CD14-positive monocyte (primary cell): ENCODE measurements around the gene SH3BGR. TPM values are rescaled to one million over a fixed set of nuclear protein-coding genes. Genes with fewer than 3 reads are reported as not detected.
A peak's percentile ranks its signal among the peaks of the same experiment; 100 is the strongest.

Experiments
- DNase-seq, 3 donors: peaks; one replicate each; pipeline ENCODE4 v3.0.0-alpha.2; 2011 to 2022
- H2AFZ ChIP-seq: 2 replicates; pipeline ENCODE4 v1.6.0; 2012; ENCODE audit warnings: mild to moderate bottlenecking, low read depth, low read length, inconsistent platforms; ENCODE audit not compliant: insufficient read depth, poor library complexity, severe bottlenecking
- H3K27ac ChIP-seq, 2 donors: 1 replicate in 1 of 2; 2 replicates in 1 of 2; pipeline ENCODE4 v1.5.1; 2012 to 2013; ENCODE audit warnings: low read length in 2 of 2, control low read depth in 1 of 2, inconsistent platforms in 1 of 2, low read depth in 1 of 2, mild to moderate bottlenecking in 1 of 2
- H3K27me3 ChIP-seq, 2 donors: one replicate each; pipeline versions ENCODE4 v1.6.0 to v1.6.1; 2011 to 2013; ENCODE audit warnings: low read length in 2 of 2; ENCODE audit not compliant: control insufficient read depth in 2 of 2, insufficient read depth in 2 of 2
- H3K36me3 ChIP-seq, 2 donors: replicated peaks in 1 of 2; 1 replicate in 1 of 2; 2 replicates in 1 of 2; pipeline versions ENCODE4 v1.5.1 to v1.6.1; 2012 to 2013; ENCODE audit warnings: low read length in 2 of 2, control low read depth in 1 of 2, inconsistent platforms in 1 of 2, mild to moderate bottlenecking in 1 of 2; ENCODE audit not compliant: insufficient read depth in 2 of 2, control insufficient read depth in 1 of 2
- H3K4me1 ChIP-seq, 2 donors: 1 replicate in 1 of 2; 2 replicates in 1 of 2; pipeline versions ENCODE4 v1.5.1 to v1.6.1; 2012 to 2013; ENCODE audit warnings: low read length in 2 of 2, control low read depth in 1 of 2, inconsistent platforms in 1 of 2, mild to moderate bottlenecking in 1 of 2, moderate library complexity in 1 of 2; ENCODE audit not compliant: insufficient read depth in 2 of 2, control insufficient read depth in 1 of 2
- H3K4me2 ChIP-seq: replicated peaks from 2 replicates; pipeline ENCODE3; 2012; ENCODE audit warnings: low read length, moderate library complexity, mild to moderate bottlenecking; ENCODE audit not compliant: poor library complexity, severe bottlenecking; ENCODE audit errors: extremely low read depth
- H3K4me3 ChIP-seq, 3 experiments: fragments of 200-600 bp in 1 of 3; sonication (generic) in 1 of 3; replicated peaks in 1 of 3; 1 replicate in 2 of 3; 2 replicates in 1 of 3; pipeline ENCODE4 v1.5.1; 2011 to 2013; ENCODE audit warnings: low read length in 3 of 3, mild to moderate bottlenecking in 3 of 3, control low read depth in 2 of 3, low read depth in 2 of 3, inconsistent platforms in 1 of 3, moderate library complexity in 1 of 3
- H3K79me2 ChIP-seq: 2 replicates; pipeline ENCODE4 v1.6.0; 2012; ENCODE audit warnings: mild to moderate bottlenecking, control low read depth, inconsistent platforms, low read length, moderate library complexity; ENCODE audit not compliant: insufficient read depth
- H3K9ac ChIP-seq: 2 replicates; pipeline ENCODE4 v1.6.0; 2017; ENCODE audit warnings: low read length, mild to moderate bottlenecking; ENCODE audit not compliant: insufficient read depth, poor library complexity, severe bottlenecking
- H3K9me3 ChIP-seq, 2 donors: replicated peaks in 1 of 2; 1 replicate in 1 of 2; 2 replicates in 1 of 2; pipeline versions ENCODE4 v1.5.1 to v1.6.1; 2012 to 2013; ENCODE audit warnings: low read length in 2 of 2, control low read depth in 1 of 2; ENCODE audit not compliant: control insufficient read depth in 1 of 2, insufficient read depth in 1 of 2
- H4K20me1 ChIP-seq: 2 replicates; pipeline ENCODE4 v1.6.0; 2012; ENCODE audit warnings: mild to moderate bottlenecking, low read length, control low read depth, moderate library complexity; ENCODE audit not compliant: insufficient read depth
- H3K27ac Mint-ChIP-seq, 7 donors: one replicate each; pipeline ENCODE4 v1.8.0; 2020; ENCODE audit warnings: mild to moderate bottlenecking in 7 of 7, mixed read lengths in 7 of 7, moderate library complexity in 6 of 7, inconsistent platforms in 2 of 7
- H3K27me3 Mint-ChIP-seq, 3 donors: one replicate each; pipeline ENCODE4 v1.8.0; 2021 to 2022; ENCODE audit warnings: low read depth in 3 of 3, mild to moderate bottlenecking in 3 of 3, mixed read lengths in 3 of 3, moderate library complexity in 3 of 3, inconsistent platforms in 1 of 3
- H3K36me3 Mint-ChIP-seq, 2 donors: one replicate each; pipeline ENCODE4 v1.8.0; 2020; ENCODE audit warnings: mixed read lengths in 2 of 2, inconsistent platforms in 1 of 2, mild to moderate bottlenecking in 1 of 2
- H3K4me1 Mint-ChIP-seq: one replicate; pipeline ENCODE4 v1.8.0; 2020; ENCODE audit warnings: mild to moderate bottlenecking, mixed read lengths
- H3K4me3 Mint-ChIP-seq, 2 donors: one replicate each; pipeline ENCODE4 v1.8.0; 2020; ENCODE audit warnings: mild to moderate bottlenecking in 2 of 2, mixed read lengths in 2 of 2, moderate library complexity in 1 of 2
- H3K9me3 Mint-ChIP-seq, 7 donors: one replicate each; pipeline ENCODE4 v1.8.0; 2020 to 2022; ENCODE audit warnings: mixed read lengths in 7 of 7, mild to moderate bottlenecking in 6 of 7, moderate library complexity in 6 of 7, inconsistent platforms in 2 of 7
- CTCF ChIP-seq: fragments of 200-600 bp; IDR thresholded peaks from one replicate; pipeline ENCODE4 v1.8.0; 2022; ENCODE audit warnings: antibody characterized with exemption, mild to moderate bottlenecking
- WGBS: methylation state at CpG from one replicate; pipeline ENCODE4 v1.1.5; 2013; ENCODE audit warnings: missing lambda C conversion rate; ENCODE audit not compliant: insufficient coverage; 5-methylcytosine and 5-hydroxymethylcytosine counted together
- intact Hi-C, 2 donors: fragments of 100-400 bp; cut with micrococcal nuclease; formaldehyde crosslinking; loops; one replicate each; pipeline versions ENCODE4 v1.15.0 to v1.15.1; 2023
- polyA plus RNA-seq, 3 donors: library from polyadenylated mRNA; depleted of rRNA in 1 of 3; unstranded in 2 of 3; stranded (reverse) in 1 of 3; fragments of 300-500 nt in 2 of 3; fragments of >200 nt in 1 of 3; fragmentation: Illumina TruSeq in 2 of 3; gene quantifications; 1 replicate in 2 of 3; 2 replicates in 1 of 3; pipeline ENCODE4 v1.2.3, GENCODE V29; 2012 to 2021

The SH3BGR gene
- polyA plus RNA-seq, 3 donors, result 0.36 to 0.72 TPM; not detected in 1

- Mint-ChIP-seq H3K9me3 (peaks cover 5 to 15% (median 11%) of the 10 kb centered on the region in 7 donors), H3K4me1 (no peaks in the 10 kb centered on the region), H3K27me3 (peaks cover 2 to 9% (median 5%) of the 10 kb centered on the region in 3 donors), H3K36me3 (no peaks in the 10 kb centered on the region), H3K4me3 (peak overlapping the region in 1 of 2 donors; percentile 54), H3K27ac (no peak overlapping the region)
- Histone ChIP-seq H2AFZ (no peak overlapping the region), H3K9me3 (peaks cover 0 to 7% of the 10 kb centered on the region in 2 donors), H3K27ac (no peak overlapping the region), H3K9ac (no peak overlapping the region), H3K79me2 (no peaks in the 10 kb centered on the region), H3K27me3 (peaks cover 0 to 2% of the 10 kb centered on the region in 2 donors), H3K4me2 (no peak overlapping the region), H3K4me3 (no peak overlapping the region), H3K36me3 (no peaks in the 10 kb centered on the region), H4K20me1 (no peaks in the 10 kb centered on the region), H3K4me1 (no peaks in the 10 kb centered on the region)
- no peak for DNase-seq
- intact Hi-C loops, result no loop called here
- TF ChIP-seq CTCF, result no peak
- WGBS, result 90% methylated on average over 8 of the region's 15 CpGs
Observed at GRCh38 chr21:39535646-39536437, 84.1 kb downstream of the SH3BGR start.

- Histone ChIP-seq H3K4me3 (no peak overlapping the region), H3K27ac (no peak overlapping the region), H3K4me2 (no peak overlapping the region), H3K4me1 (no peaks in the 10 kb centered on the region), H3K79me2 (no peaks in the 10 kb centered on the region), H3K27me3 (peaks cover 0 to 2% of the 10 kb centered on the region in 2 donors), H3K36me3 (no peaks in the 10 kb centered on the region), H2AFZ (no peak overlapping the region), H3K9me3 (peaks cover 0 to 9% of the 10 kb centered on the region in 2 donors), H4K20me1 (no peaks in the 10 kb centered on the region), H3K9ac (no peak overlapping the region)
- Mint-ChIP-seq H3K27me3 (peaks cover 0 to 3% (median 3%) of the 10 kb centered on the region in 3 donors), H3K27ac (no peak overlapping the region), H3K9me3 (peaks cover 8 to 22% (median 20%) of the 10 kb centered on the region in 7 donors), H3K4me3 (no peak overlapping the region), H3K4me1 (no peaks in the 10 kb centered on the region), H3K36me3 (no peaks in the 10 kb centered on the region)
- intact Hi-C loops, result no loop called here
- WGBS, result 96% methylated on average over 5 of the region's 6 CpGs
- DNase-seq, result no peak
- TF ChIP-seq CTCF, result no peak
Observed at GRCh38 chr21:39536835-39537234, 85.1 kb downstream of the SH3BGR start.
